Rectal smooth muscle tissue (tissue), 1 donor: ENCODE measurements around the gene BRD8.
"Not testable (repeated sequence)": the region's sequence is repeated elsewhere in the genome, so short reads cannot be mapped to it uniquely, and the experiment has no call there.

Source experiments
- H3K27ac ChIP-seq: one replicate; pipeline ENCODE4 v1.7.0; 2013; ENCODE audit warnings: low read depth, low read length, inconsistent platforms
- H3K27me3 ChIP-seq: one replicate; pipeline ENCODE4 v1.7.0; 2013; ENCODE audit warnings: low read length; ENCODE audit not compliant: control insufficient read depth, insufficient read depth
- H3K36me3 ChIP-seq: one replicate; pipeline ENCODE4 v1.7.0; 2013; ENCODE audit warnings: low read length; ENCODE audit not compliant: control insufficient read depth, insufficient read depth
- H3K4me1 ChIP-seq: one replicate; pipeline ENCODE4 v1.7.0; 2013; ENCODE audit warnings: low read length; ENCODE audit not compliant: control insufficient read depth, insufficient read depth
- H3K4me3 ChIP-seq: one replicate; pipeline ENCODE4 v1.7.0; 2013; ENCODE audit warnings: low read length
- H3K9ac ChIP-seq: one replicate; pipeline ENCODE4 v1.7.0; 2013; ENCODE audit warnings: low read length

Gene BRD8

GRCh38 chr5:138149530-138149929, 28.9 kb downstream of the BRD8 start:
- H3K36me3 ChIP-seq: no peaks in the 10 kb centered on the region
- no peak overlapping the region for H3K27ac ChIP-seq
- no peaks in the 10 kb centered on the region for H3K4me1 ChIP-seq
- no peak overlapping the region for H3K9ac ChIP-seq
- H3K4me3 ChIP-seq: no peak overlapping the region
- H3K27me3 ChIP-seq: no peaks in the 10 kb centered on the region

- Histone ChIP-seq H3K36me3 (no peaks in the 10 kb centered on the region), H3K27ac (no peak overlapping the region), H3K4me3 (no peak overlapping the region), H3K9ac (no peak overlapping the region), H3K4me1 (no peaks in the 10 kb centered on the region), H3K27me3 (no peaks in the 10 kb centered on the region)
Observed at GRCh38 chr5:138148811-138149210, 29.6 kb downstream of the BRD8 start.

- H3K27me3 ChIP-seq, H3K4me3 ChIP-seq: not testable (repeated sequence)
Observed at GRCh38 chr5:138143578-138143977, 34.9 kb downstream of the BRD8 start.

GRCh38 chr5:138141734-138142133, 36.7 kb downstream of the BRD8 start:
- Histone ChIP-seq H3K36me3 (no peaks in the 10 kb centered on the region), H3K27me3 (no peaks in the 10 kb centered on the region), H3K9ac (no peak overlapping the region)

More at GRCh38 chr5:138143578-138143977, 34.9 kb downstream of the BRD8 start:
- not testable (repeated sequence) for H3K9ac ChIP-seq, H3K27ac ChIP-seq, H3K36me3 ChIP-seq, H3K4me1 ChIP-seq

GRCh38 chr5:138140268-138140667, 38.2 kb downstream of the BRD8 start:
- Histone ChIP-seq H3K9ac (no peak overlapping the region), H3K4me1 (no peaks in the 10 kb centered on the region), H3K27me3 (no peaks in the 10 kb centered on the region), H3K27ac (no peak overlapping the region), H3K36me3 (no peaks in the 10 kb centered on the region), H3K4me3 (no peak overlapping the region)

More at GRCh38 chr5:138141734-138142133, 36.7 kb downstream of the BRD8 start:
- Histone ChIP-seq H3K27ac (no peak overlapping the region), H3K4me3 (no peak overlapping the region), H3K4me1 (no peaks in the 10 kb centered on the region)

GRCh38 chr5:138139781-138140090, 38.7 kb downstream of the BRD8 start:
- Histone ChIP-seq H3K27me3 (no peaks in the 10 kb centered on the region), H3K9ac (no peak overlapping the region), H3K4me1 (no peaks in the 10 kb centered on the region), H3K27ac (no peak overlapping the region), H3K4me3 (no peak overlapping the region), H3K36me3 (no peaks in the 10 kb centered on the region)

GRCh38 chr5:138138949-138139780, 39.3 kb downstream of the BRD8 start, which contains the start of gene NME5:
TSS of gene NME5 (minus strand) at chr5:138139428. CDS start at chr5:138138780, 648 bp downstream.
- no peaks in the 10 kb centered on the region for H3K4me1 ChIP-seq
- no peaks in the 10 kb centered on the region for H3K27me3 ChIP-seq
- H3K36me3 ChIP-seq: no peaks in the 10 kb centered on the region
- no peak within 1 kb of the TSS for H3K9ac ChIP-seq
- peak within 1 kb of the TSS; percentile 79 for H3K4me3 ChIP-seq
- no peak within 1 kb of the TSS for H3K27ac ChIP-seq

- Histone ChIP-seq H3K9ac (no peak overlapping the region), H3K36me3 (no peaks in the 10 kb centered on the region), H3K27me3 (no peaks in the 10 kb centered on the region), H3K4me3 (no peak overlapping the region), H3K27ac (no peak overlapping the region), H3K4me1 (no peaks in the 10 kb centered on the region)
Observed at GRCh38 chr5:138132543-138132942, 45.9 kb downstream of the BRD8 start.

- no peaks in the 10 kb centered on the region for H3K4me1 ChIP-seq
- H3K27ac ChIP-seq: no peak overlapping the region
- no peak overlapping the region for H3K9ac ChIP-seq
- no peaks in the 10 kb centered on the region for H3K27me3 ChIP-seq
- H3K36me3 ChIP-seq: no peaks in the 10 kb centered on the region
- H3K4me3 ChIP-seq: no peak overlapping the region
Observed at GRCh38 chr5:138129347-138129746, 49.1 kb downstream of the BRD8 start.

GRCh38 chr5:138128334-138128733, 50.1 kb downstream of the BRD8 start:
- Histone ChIP-seq H3K27ac (no peak overlapping the region), H3K9ac (no peak overlapping the region), H3K36me3 (no peaks in the 10 kb centered on the region), H3K4me3 (no peak overlapping the region), H3K27me3 (no peaks in the 10 kb centered on the region), H3K4me1 (no peaks in the 10 kb centered on the region)

- Histone ChIP-seq H3K4me3 (no peak overlapping the region), H3K9ac (no peak overlapping the region)
Observed at GRCh38 chr5:138115254-138115653, 63.2 kb downstream of the BRD8 start.

GRCh38 chr5:138111937-138112336, 66.5 kb downstream of the BRD8 start:
- H3K27ac ChIP-seq: peak overlapping the region; percentile 40
- H3K9ac ChIP-seq: no peak overlapping the region
- no peaks in the 10 kb centered on the region for H3K36me3 ChIP-seq
- H3K4me1 ChIP-seq: peaks cover 5% of the 10 kb centered on the region
- no peak overlapping the region for H3K4me3 ChIP-seq
- H3K27me3 ChIP-seq: no peaks in the 10 kb centered on the region

More at GRCh38 chr5:138115254-138115653, 63.2 kb downstream of the BRD8 start:
- H3K4me1 ChIP-seq: peaks cover 5% of the 10 kb centered on the region
- H3K36me3 ChIP-seq: no peaks in the 10 kb centered on the region
- no peak overlapping the region for H3K27ac ChIP-seq
- H3K27me3 ChIP-seq: no peaks in the 10 kb centered on the region

GRCh38 chr5:138111181-138111580, 67.2 kb downstream of the BRD8 start:
- H3K27me3 ChIP-seq: no peaks in the 10 kb centered on the region
- H3K36me3 ChIP-seq: no peaks in the 10 kb centered on the region
- peaks cover 5% of the 10 kb centered on the region for H3K4me1 ChIP-seq
- H3K27ac ChIP-seq: no peak overlapping the region
- H3K4me3 ChIP-seq: no peak overlapping the region
- no peak overlapping the region for H3K9ac ChIP-seq
